AG09309 (cell line): ENCODE data around the gene PRKAR1B.

Experiments
- DNase-seq: peaks from one replicate; pipeline ENCODE4 v3.0.0-alpha.2; 2010; ENCODE audit warnings: low read depth
- H3K4me3 ChIP-seq: 2 replicates; pipeline ENCODE4 v1.5.1; 2011; ENCODE audit warnings: mild to moderate bottlenecking, low read depth, low read length, moderate library complexity; ENCODE audit not compliant: control insufficient read depth
- TF ChIP-seq, protein P1 (sequence below): IDR thresholded peaks from 2 replicates; pipeline ENCODE4 v1.5.1; 2011; ENCODE audit warnings: mild to moderate bottlenecking, low read depth, low read length, inconsistent platforms; ENCODE audit not compliant: insufficient read depth, control insufficient read depth; ENCODE audit errors: missing control alignments

PRKAR1B gene

DNA sequence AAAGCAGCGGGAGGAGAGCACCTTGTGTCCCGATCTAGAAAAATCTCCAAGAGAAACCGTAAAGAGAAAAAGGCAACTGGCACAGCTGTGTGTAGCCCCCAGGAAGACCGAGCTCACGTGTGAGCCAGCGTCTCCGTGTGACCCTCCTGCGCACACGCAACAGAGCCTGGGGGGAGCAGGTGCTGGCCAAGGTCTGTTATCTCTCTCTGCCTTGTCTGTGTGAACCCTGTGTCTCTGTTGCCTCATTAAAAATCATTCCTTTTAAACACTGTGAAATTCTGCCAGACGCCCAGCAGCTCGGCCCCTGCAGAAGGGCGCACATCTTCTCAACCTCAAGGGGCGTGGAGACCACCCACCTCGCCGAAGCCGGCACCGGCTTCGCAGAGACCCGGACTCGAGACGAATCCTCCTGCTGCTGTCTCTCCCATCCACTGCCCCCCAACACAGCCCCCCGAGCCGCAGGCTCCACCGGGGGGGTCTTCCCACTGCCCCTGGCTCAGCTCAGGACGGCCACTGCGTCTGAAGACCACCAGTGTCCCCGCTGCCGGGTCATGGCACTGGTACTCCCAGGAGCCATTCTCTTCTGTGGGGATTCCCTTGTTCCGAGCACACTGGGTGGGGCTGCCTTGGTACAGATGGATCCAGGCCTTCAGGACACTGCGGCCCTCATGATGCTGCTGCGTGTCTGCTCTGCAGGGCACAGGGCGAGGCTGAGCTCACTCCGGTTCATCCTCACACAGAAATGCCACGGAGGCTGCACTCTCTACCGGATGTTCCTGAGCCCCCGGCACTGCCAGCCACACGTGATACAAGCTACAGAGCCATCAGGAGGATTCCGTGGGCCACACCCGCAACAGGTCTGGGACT is 94.9 kb downstream of the PRKAR1B start:
- TF ChIP-seq, protein P1, sequence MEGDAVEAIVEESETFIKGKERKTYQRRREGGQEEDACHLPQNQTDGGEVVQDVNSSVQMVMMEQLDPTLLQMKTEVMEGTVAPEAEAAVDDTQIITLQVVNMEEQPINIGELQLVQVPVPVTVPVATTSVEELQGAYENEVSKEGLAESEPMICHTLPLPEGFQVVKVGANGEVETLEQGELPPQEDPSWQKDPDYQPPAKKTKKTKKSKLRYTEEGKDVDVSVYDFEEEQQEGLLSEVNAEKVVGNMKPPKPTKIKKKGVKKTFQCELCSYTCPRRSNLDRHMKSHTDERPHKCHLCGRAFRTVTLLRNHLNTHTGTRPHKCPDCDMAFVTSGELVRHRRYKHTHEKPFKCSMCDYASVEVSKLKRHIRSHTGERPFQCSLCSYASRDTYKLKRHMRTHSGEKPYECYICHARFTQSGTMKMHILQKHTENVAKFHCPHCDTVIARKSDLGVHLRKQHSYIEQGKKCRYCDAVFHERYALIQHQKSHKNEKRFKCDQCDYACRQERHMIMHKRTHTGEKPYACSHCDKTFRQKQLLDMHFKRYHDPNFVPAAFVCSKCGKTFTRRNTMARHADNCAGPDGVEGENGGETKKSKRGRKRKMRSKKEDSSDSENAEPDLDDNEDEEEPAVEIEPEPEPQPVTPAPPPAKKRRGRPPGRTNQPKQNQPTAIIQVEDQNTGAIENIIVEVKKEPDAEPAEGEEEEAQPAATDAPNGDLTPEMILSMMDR, result no peak

DNA sequence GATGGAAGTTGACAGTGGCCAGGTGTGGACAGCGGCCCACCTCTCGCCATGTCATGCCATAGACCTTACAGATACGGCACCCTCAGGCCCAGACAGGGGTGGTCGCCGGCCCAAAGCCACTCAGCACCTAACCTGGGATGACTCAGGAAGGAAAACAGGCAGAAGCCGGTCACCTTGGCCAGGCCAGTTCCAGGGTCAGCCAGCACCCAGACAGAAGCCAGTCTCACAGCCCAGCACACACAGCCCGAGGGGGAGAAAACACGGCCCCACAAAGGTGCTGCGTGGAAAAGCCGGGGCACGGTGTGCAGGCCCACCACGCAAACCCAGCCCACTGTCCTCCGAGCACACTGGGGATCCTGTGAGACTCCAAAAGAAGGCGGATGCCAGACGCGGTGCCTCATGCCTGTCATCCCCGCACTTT is 95.8 kb downstream of the PRKAR1B start:
- no peak for DNase-seq
- no peak overlapping the region for H3K4me3 ChIP-seq
- TF ChIP-seq, protein P1, result no peak

More for the DNA sequence above, 94.9 kb downstream of the PRKAR1B start:
- no peak for DNase-seq
- no peak overlapping the region for H3K4me3 ChIP-seq

DNA sequence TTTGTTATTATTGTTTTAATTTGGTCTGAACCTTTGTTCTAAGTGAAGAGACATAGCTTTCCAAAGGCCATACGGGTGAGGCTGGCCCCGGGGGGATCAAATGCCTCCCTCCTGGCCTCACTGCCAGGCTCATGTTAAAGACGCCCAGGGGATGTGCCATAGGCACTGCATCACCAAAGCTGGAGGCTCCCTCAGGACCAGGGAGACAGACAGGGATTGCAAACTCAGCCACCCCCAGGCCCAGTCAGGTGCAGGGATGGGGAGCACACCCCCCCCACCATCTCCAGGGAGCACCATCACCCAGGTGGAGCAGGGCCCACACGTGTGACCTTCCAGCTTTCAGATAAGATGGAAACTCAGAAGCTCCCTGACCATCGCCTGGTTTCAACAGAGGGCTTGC is 96.5 kb downstream of the PRKAR1B start:
- no peak for DNase-seq
- TF ChIP-seq, protein P1, result no peak
- no peak overlapping the region for H3K4me3 ChIP-seq

DNA sequence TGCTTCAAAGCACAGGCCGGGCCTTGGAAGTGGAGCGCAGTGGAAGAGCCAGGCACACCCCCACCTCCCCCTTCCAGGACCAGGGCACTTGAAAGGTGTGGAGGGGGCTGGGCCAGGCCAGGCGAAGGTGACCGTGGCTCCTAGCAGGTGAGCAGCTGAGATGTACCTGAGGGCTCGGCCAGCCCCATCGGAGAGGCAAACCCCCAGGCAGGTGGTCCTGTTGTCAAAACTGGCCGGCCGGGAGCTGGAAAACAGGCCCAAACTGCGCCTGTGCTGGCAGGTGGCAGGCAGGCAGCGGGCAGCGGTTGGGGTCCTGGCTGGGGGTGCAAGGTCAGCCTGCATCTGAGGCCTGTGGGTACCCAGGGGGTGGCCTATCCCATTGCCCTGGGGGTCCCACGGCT is 97.0 kb downstream of the PRKAR1B start:
- TF ChIP-seq, protein P1, result no peak
- H3K4me3 ChIP-seq, result no peak overlapping the region
- no peak for DNase-seq

DNA sequence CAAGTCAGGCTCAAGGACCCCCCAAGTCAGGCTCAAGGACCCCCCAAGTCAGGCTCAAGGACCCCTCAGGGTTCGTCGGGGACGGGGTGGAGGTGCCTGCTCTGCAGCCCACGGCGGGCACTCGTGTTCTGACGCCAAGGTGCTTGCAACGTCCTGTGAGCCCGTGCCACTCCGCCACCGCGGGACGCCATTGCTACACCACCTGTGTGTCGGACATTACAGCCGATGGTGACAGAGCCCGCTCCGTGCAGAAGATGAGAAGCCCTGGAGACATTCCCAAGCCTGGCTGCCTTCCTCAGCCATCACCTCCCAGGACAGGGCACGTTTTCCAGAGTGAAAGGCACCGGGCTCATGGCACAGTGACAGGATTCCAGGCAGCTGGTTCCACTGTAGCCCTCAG is 98.3 kb downstream of the PRKAR1B start:
- H3K4me3 ChIP-seq, result no peak overlapping the region
- no peak for DNase-seq
- TF ChIP-seq, protein P1, result no peak

DNA sequence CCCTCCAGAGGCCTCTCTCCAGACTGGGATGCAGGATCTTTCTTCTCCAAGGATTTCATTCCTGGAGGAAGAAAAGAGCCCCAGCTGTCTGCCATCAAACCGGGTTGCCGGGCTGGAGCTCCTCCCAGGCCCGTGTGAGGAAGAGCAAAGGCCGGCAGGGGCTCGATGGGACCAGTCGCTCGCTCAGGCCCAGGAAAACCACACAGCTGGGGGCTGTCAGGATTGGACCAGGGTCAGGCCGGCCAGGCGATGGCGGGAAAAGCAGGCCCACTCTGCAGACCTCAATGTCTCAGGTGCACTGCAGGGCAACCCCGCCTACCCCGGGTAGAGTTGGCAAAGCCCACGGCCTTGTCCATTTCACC is 98.7 kb downstream of the PRKAR1B start:
- TF ChIP-seq, protein P1, result no peak
- DNase-seq, result no peak
- H3K4me3 ChIP-seq, result no peak overlapping the region
